Measurements from ENCODE around the gene HM13. TPM values are rescaled to one million over a fixed set of nuclear protein-coding genes. Genes with fewer than 3 reads are reported as not detected.
A peak's percentile ranks its signal among the peaks of the same experiment; 100 is the strongest.
"Not testable (repeated sequence)": the region's sequence is repeated elsewhere in the genome, so short reads cannot be mapped to it uniquely, and the experiment has no call there.

HM13 gene
- total RNA-seq, 6 experiments from 2014 or later = 265 to 332 (median 284) TPM

GRCh38 chr20:31594558-31595379, 80.5 kb downstream of the HM13 start:
- Mint-ChIP-seq H3K4me3 (peak overlapping the region; percentile 69), H3K27ac (peak overlapping the region; percentile 94)

GRCh38 chr20:31595380-31595653, 81.1 kb downstream of the HM13 start:
- peaks cover 57% of the 10 kb centered on the region for H3K4me1 Mint-ChIP-seq (ENCODE audit: low read depth)
- H3K4me3 Mint-ChIP-seq = peak overlapping the region; percentile 69
- H3K27ac Mint-ChIP-seq = peak overlapping the region; percentile 94
- no peaks in the 10 kb centered on the region for H3K9me3 Mint-ChIP-seq
- no peak for TF ChIP-seq CTCF (IDR thresholded peaks at IDR 0.05)
- no peaks in the 10 kb centered on the region for H3K36me3 Mint-ChIP-seq (ENCODE audit: low read depth)
- DNase-seq = no peak
- no peaks in the 10 kb centered on the region; the same call in 1 of the 2 replicates for H3K27me3 Mint-ChIP-seq (ENCODE audit: insufficient read depth)

More at GRCh38 chr20:31594558-31595379, 80.5 kb downstream of the HM13 start:
- peaks cover 58% of the 10 kb centered on the region for H3K4me1 Mint-ChIP-seq (ENCODE audit: low read depth)
- no peak for DNase-seq
- no peaks in the 10 kb centered on the region for H3K9me3 Mint-ChIP-seq
- H3K27me3 Mint-ChIP-seq (ENCODE audit: insufficient read depth) = no peaks in the 10 kb centered on the region; the same call in 1 of the 2 replicates
- no peaks in the 10 kb centered on the region for H3K36me3 Mint-ChIP-seq (ENCODE audit: low read depth)
- TF ChIP-seq CTCF (IDR thresholded peaks at IDR 0.05) = no peak

- no peak for TF ChIP-seq CTCF (IDR thresholded peaks at IDR 0.05)
- Mint-ChIP-seq H3K36me3 (ENCODE audit: low read depth) (no peaks in the 10 kb centered on the region), H3K9me3 (no peaks in the 10 kb centered on the region), H3K27ac (peak overlapping the region; percentile 94), H3K4me3 (peak overlapping the region; percentile 69), H3K27me3 (ENCODE audit: insufficient read depth) (no peaks in the 10 kb centered on the region; the same call in 1 of the 2 replicates), H3K4me1 (ENCODE audit: low read depth) (peaks cover 54% of the 10 kb centered on the region)
- peak; percentile 98 for DNase-seq
Observed at GRCh38 chr20:31595654-31596411, 81.6 kb downstream of the HM13 start.

- not testable (repeated sequence) for H3K27me3 Mint-ChIP-seq (ENCODE audit: insufficient read depth); H3K36me3 Mint-ChIP-seq (ENCODE audit: low read depth); DNase-seq; H3K9me3 Mint-ChIP-seq
- Mint-ChIP-seq H3K27ac (peak overlapping the region; percentile 94), H3K4me3 (peak overlapping the region; percentile 69), H3K4me1 (ENCODE audit: low read depth) (peaks cover 51% of the 10 kb centered on the region)
Observed at GRCh38 chr20:31596412-31596715, 82.1 kb downstream of the HM13 start.

- H3K9me3 Mint-ChIP-seq = no peaks in the 10 kb centered on the region
- TF ChIP-seq CTCF (IDR thresholded peaks at IDR 0.05) = no peak
- peak overlapping the region; percentile 94 for H3K27ac Mint-ChIP-seq
- no peaks in the 10 kb centered on the region for H3K36me3 Mint-ChIP-seq (ENCODE audit: low read depth)
- no peak overlapping the region for H3K4me3 Mint-ChIP-seq
- peaks cover 51% of the 10 kb centered on the region for H3K4me1 Mint-ChIP-seq (ENCODE audit: low read depth)
- no peaks in the 10 kb centered on the region; the same call in 1 of the 2 replicates for H3K27me3 Mint-ChIP-seq (ENCODE audit: insufficient read depth)
- DNase-seq = no peak
Observed at GRCh38 chr20:31596831-31597480, 82.7 kb downstream of the HM13 start.

GRCh38 chr20:31597481-31597855, 83.2 kb downstream of the HM13 start:
- no peak overlapping the region for H3K4me3 Mint-ChIP-seq
- peaks cover 54% of the 10 kb centered on the region for H3K4me1 Mint-ChIP-seq (ENCODE audit: low read depth)
- DNase-seq = no peak
- peak overlapping the region; percentile 94 for H3K27ac Mint-ChIP-seq
- no peaks in the 10 kb centered on the region for H3K36me3 Mint-ChIP-seq (ENCODE audit: low read depth)
- H3K27me3 Mint-ChIP-seq (ENCODE audit: insufficient read depth) = no peaks in the 10 kb centered on the region; the same call in 1 of the 2 replicates
- H3K9me3 Mint-ChIP-seq = no peaks in the 10 kb centered on the region
- TF ChIP-seq CTCF (IDR thresholded peaks at IDR 0.05) = no peak
